K562 (cell line): ENCODE results near the gene DIPK2A. TPM values are rescaled to one million over a fixed set of nuclear protein-coding genes. Genes with fewer than 3 reads are reported as not detected.

Experiments used
- ATAC-seq: fragments of 200-7000 bp; cut with Tn5 transposase; 3 replicates; pipeline ENCODE4 v1.9.1; 2020; ENCODE audit warnings: moderate library complexity
- BruUV-seq: library from RNA; stranded (reverse); fragments of 400-500 nt; replicated peaks from 2 replicates; lab custom pipeline; 2021; lab: Mats Ljungman, UMichigan
- CTCF ChIA-PET: fragments of 300-600 bp; formaldehyde crosslinking; extraction: SDS; loops from one replicate; lab custom pipeline; 2021; ENCODE audit warnings: low intra/inter-chr PET ratio; lab: Yijun Ruan, JAX
- POLR2A ChIA-PET: fragments of 300-600, 350-650 bp; sonication (Branson Sonifier 250); formaldehyde crosslinking; extraction: SDS; loops from one replicate; lab custom pipeline; 2021; ENCODE audit warnings: antibody characterized with exemption, inconsistent platforms; lab: Yijun Ruan, JAX
- DNase-seq, 4 experiments: peaks; one replicate each; pipeline versions ENCODE4 v3.0.0 to v3.0.0-alpha.2; 2011 to 2018; ENCODE audit warnings: low spot score in 3 of 4, mixed read lengths in 3 of 4; ENCODE audit errors: extremely low read depth in 1 of 4
- FAIRE-seq: peaks from 2 replicates; lab custom pipeline; 2011; peaks lifted over from hg19 to GRCh38; lab: Jason Lieb, UNC
- H2AFZ ChIP-seq: 2 replicates; pipeline ENCODE4 v1.6.0; 2011; ENCODE audit warnings: low read depth, low read length, control low read depth, inconsistent platforms
- H3K27ac ChIP-seq: fragments of 200-600 bp; 3 replicates; pipeline ENCODE4 v1.8.0; 2011; ENCODE audit warnings: low read depth, mild to moderate bottlenecking, control low read depth, inconsistent platforms, low read length, moderate library complexity, mixed read lengths; ENCODE audit errors: extremely low read depth
- H3K27me3 ChIP-seq, 2 experiments: fragments of 300-600 bp in 1 of 2; 2 replicates in 1 of 2; 3 replicates in 1 of 2; pipeline versions ENCODE4 v1.6.0 to v1.8.0; 2011; ENCODE audit warnings: inconsistent platforms in 2 of 2, low read length in 2 of 2, mild to moderate bottlenecking in 1 of 2, mixed read lengths in 1 of 2, moderate library complexity in 1 of 2; ENCODE audit not compliant: control insufficient read depth in 2 of 2, insufficient read depth in 2 of 2
- H3K36me3 ChIP-seq: fragments of 300-600 bp; 3 replicates; pipeline ENCODE4 v1.8.0; 2011; ENCODE audit warnings: mild to moderate bottlenecking, low read length, inconsistent platforms; ENCODE audit not compliant: control insufficient read depth, insufficient read depth
- H3K4me1 ChIP-seq, 2 experiments: fragments of 200-600 bp in 1 of 2; replicated peaks in 1 of 2; 2 replicates in 1 of 2; 3 replicates in 1 of 2; pipeline versions ENCODE4 v1.5.1 to v1.8.0; 2011; ENCODE audit warnings: inconsistent platforms in 2 of 2, low read length in 2 of 2, mild to moderate bottlenecking in 1 of 2, mixed read lengths in 1 of 2, moderate library complexity in 1 of 2; ENCODE audit not compliant: control insufficient read depth in 2 of 2, insufficient read depth in 2 of 2
- H3K4me2 ChIP-seq: 2 replicates; pipeline ENCODE4 v1.6.1; 2011; ENCODE audit warnings: low read length, control low read depth, inconsistent platforms, mixed read lengths; ENCODE audit not compliant: insufficient read depth
- H3K4me3 ChIP-seq: fragments of 200-600 bp; sonication (generic), shearing (Covaris generic); 2 replicates; pipeline ENCODE4 v1.5.1; 2016; ENCODE audit warnings: control low read depth, inconsistent platforms
- H3K79me2 ChIP-seq: fragments of 200-600 bp; 3 replicates; pipeline ENCODE4 v1.8.0; 2011; ENCODE audit warnings: low read length, inconsistent platforms; ENCODE audit not compliant: control insufficient read depth, insufficient read depth
- H3K9ac ChIP-seq, 2 experiments: 2 replicates each; pipeline versions ENCODE4 v1.6.0 to v1.6.1; 2011; ENCODE audit warnings: low read depth in 2 of 2, low read length in 2 of 2, control low read depth in 1 of 2, inconsistent platforms in 1 of 2, mild to moderate bottlenecking in 1 of 2, mixed read lengths in 1 of 2; ENCODE audit not compliant: insufficient read depth in 1 of 2
- H3K9me1 ChIP-seq: one replicate; pipeline ENCODE4 v1.6.0; 2011; ENCODE audit warnings: inconsistent platforms, mild to moderate bottlenecking, low read length, moderate library complexity; ENCODE audit not compliant: control insufficient read depth, insufficient read depth
- H3K9me3 ChIP-seq: replicated peaks from 2 replicates; pipeline ENCODE4 v1.5.1; 2011; ENCODE audit warnings: low read depth, low read length, inconsistent platforms; ENCODE audit not compliant: control insufficient read depth, insufficient read depth
- H4K20me1 ChIP-seq: replicated peaks from 2 replicates; pipeline ENCODE4 v1.6.1; 2011; ENCODE audit warnings: low read length, inconsistent platforms, mixed read lengths; ENCODE audit not compliant: control insufficient read depth, insufficient read depth
- ARHGAP35 ChIP-seq: fragments of 450-650 bp; IDR thresholded peaks from 2 replicates; pipeline ENCODE4 v1.6.1; 2018; ENCODE audit not compliant: partially characterized antibody
- ELF1 ChIP-seq: fragments of 200-800 bp; sonication (Bioruptor generic); IDR thresholded peaks from 2 replicates; pipeline ENCODE4 v1.6.1; 2016; ENCODE audit warnings: missing genetic modification characterization, missing compliant biosample characterization
- MNT ChIP-seq, 2 experiments: fragments of 450-650 bp; conservative IDR thresholded peaks; 2 replicates each; pipeline ENCODE4 v1.6.1; 2017; ENCODE audit warnings: mild to moderate bottlenecking in 2 of 2, moderate library complexity in 2 of 2
- ZNF398 ChIP-seq: fragments of 250-450 bp; sonication (Bioruptor Pico); IDR thresholded peaks from 2 replicates; pipeline ENCODE4 v1.8.0; 2021; ENCODE audit warnings: moderate library complexity, mild to moderate bottlenecking, inconsistent platforms
- WGBS: fragments of 100-300 bp; shearing (Covaris generic); methylation state at CpG from one replicate; pipeline ENCODE4 v1.1.6; 2016; ENCODE audit warnings: low coverage, mixed read lengths; ENCODE audit not compliant: insufficient coverage; ENCODE audit errors: missing lambda C conversion rate; 5-methylcytosine and 5-hydroxymethylcytosine counted together
- in situ Hi-C: fragments of 300-500 bp; cut with MboI; formaldehyde crosslinking; loops from 4 replicates; pipeline ENCODE4 v1.15.0; 2018; ENCODE audit warnings: inconsistent platforms, mixed read lengths
- intact Hi-C: fragments of 100-400 bp; cut with micrococcal nuclease; formaldehyde crosslinking; loops from 2 replicates; pipeline ENCODE4 v1.14.2; 2022
- polyA plus RNA-seq, 8 experiments: library from polyadenylated mRNA; depleted of rRNA in 4 of 8; stranded (reverse) in 5 of 8; unstranded in 3 of 8; fragments of >200 nt; fragmentation: Nextera tagmentation in 2 of 8; fragmentation: Illumina TruSeq in 1 of 8; extraction: Ambion mirVana in 2 of 8; extraction: Trizol in 1 of 8; gene quantifications; 2 replicates each; pipeline versions ENCODE4 v1.2.1 to v1.2.3, GENCODE V29; 2011 to 2014; ENCODE audit warnings: inconsistent platforms in 1 of 8, missing spikeins in 1 of 8
- total RNA-seq, 7 experiments: library from RNA; depleted of rRNA in 6 of 7; stranded (reverse); fragments of >200 nt in 6 of 7; fragmentation: Illumina TruSeq in 2 of 7; extraction: Trizol in 2 of 7; gene quantifications; 2 replicates each; pipeline versions ENCODE4 v1.2.1 to v1.2.3, GENCODE V29; 2011 to 2021; ENCODE audit warnings: low replicate concordance in 1 of 7

DIPK2A gene
- total and polyA plus RNA-seq, 9 of the 15 experiments (the other 6 are each of a cell fraction or from before 2014, with no cell fraction given) = 3.3 to 15.7 (median 7.8) TPM

- FAIRE-seq (no peak), ATAC-seq (peak; percentile 40; the same call in 2 of the 3 replicates), DNase-seq (no peak)
- TF ChIP-seq ELF1 (no peak), ARHGAP35 (no peak), ZNF398 (CRISPR knock-in tag) (no peak), MNT (conservative IDR thresholded peaks at IDR 0.05) (no peak)
- WGBS = 77% methylated on average over 3 of the region's 3 CpGs
- in situ Hi-C loops = no loop called here
- ChIA-PET CTCF (no interaction called here), POLR2A (interaction anchor here (0.7 kb wide), 1 partner anchor 9 kb away, joined by 3 read pairs; no protein-coding TSS in a partner anchor)
- H3K79me2 ChIP-seq = peaks cover 21% of the 10 kb centered on the region; the same call in 2 of the 3 replicates
- no peak overlapping the region for H3K9ac ChIP-seq
- H3K4me3 ChIP-seq = no peak overlapping the region
- BruUV-seq = no TSS peak
- no peaks in the 10 kb centered on the region; a peak in 1 of 5 replicates for H3K4me1 ChIP-seq
- peaks cover 10% of the 10 kb centered on the region; the same call in 2 of the 3 replicates for H3K36me3 ChIP-seq
- H3K9me1 ChIP-seq = no peaks in the 10 kb centered on the region
- no peak overlapping the region for H3K27ac ChIP-seq
- H4K20me1 ChIP-seq = no peaks in the 10 kb centered on the region
- H3K27me3 ChIP-seq = no peaks in the 10 kb centered on the region
- no peaks in the 10 kb centered on the region; the same call in 1 of the 2 replicates for H3K9me3 ChIP-seq
- intact Hi-C loops = no loop called here
- H3K4me2 ChIP-seq = no peak overlapping the region
- no peak overlapping the region for H2AFZ ChIP-seq
These were observed 16.7 kb downstream of the DIPK2A start for GRCh38 chr3:143988306-143988705.
